Effector CD8-positive, alpha-beta T cell (primary cell): Measurements from ENCODE around the gene WDR37.
"Not testable (repeated sequence)": the region's sequence is repeated elsewhere in the genome, so short reads cannot be mapped to it uniquely, and the experiment has no call there.

Experiments
- DNase-seq: peaks from one replicate; lab custom pipeline; 2025; lab: John Stamatoyannopoulos, UW

The WDR37 gene

GRCh38 chr10:1041514-1041913 lies 14.7 kb upstream of the WDR37 start:
- DNase-seq: no peak

- DNase-seq: no peak
Measured at GRCh38 chr10:1043532-1043995, 12.6 kb upstream of the WDR37 start.

DNA sequence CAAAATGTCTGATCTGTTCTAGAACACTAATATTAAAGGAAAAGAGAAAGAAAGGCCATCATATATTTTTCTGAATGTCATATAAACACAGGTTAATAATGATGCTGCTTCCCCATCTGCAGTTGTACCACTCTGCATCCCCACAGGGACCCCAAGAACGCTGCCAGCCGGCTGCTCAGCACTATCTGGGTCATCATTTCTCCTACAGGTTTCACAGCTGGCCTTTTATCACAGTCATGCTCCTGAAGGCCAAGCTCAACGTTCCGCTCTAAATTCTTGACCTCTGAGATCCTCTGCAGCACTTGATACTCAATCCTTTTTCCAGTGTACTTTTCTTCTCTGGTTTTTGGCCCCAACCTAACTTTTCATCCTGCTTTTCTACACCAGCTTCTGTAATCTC lies 12.0 kb upstream of the WDR37 start:
- DNase-seq: no peak

DNA sequence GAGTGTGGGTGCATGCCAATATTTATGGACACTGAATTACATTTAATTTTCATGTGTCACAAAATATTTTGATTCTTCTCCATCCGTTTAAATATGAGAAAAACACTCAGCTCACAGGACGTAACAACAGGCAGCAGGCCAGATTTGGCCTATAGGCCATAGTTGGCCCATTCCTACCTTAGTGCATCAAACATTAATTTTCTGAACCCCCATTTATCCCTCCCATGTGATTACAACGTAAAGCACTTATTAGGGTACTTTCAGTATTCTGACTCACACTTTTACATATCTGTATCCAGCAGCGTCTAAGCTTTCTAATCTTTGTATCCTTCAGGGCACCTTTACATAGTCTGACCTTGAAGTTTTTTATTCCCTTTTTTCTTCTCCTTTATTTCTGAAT lies 11.2 kb upstream of the WDR37 start:
- no peak for DNase-seq

DNA sequence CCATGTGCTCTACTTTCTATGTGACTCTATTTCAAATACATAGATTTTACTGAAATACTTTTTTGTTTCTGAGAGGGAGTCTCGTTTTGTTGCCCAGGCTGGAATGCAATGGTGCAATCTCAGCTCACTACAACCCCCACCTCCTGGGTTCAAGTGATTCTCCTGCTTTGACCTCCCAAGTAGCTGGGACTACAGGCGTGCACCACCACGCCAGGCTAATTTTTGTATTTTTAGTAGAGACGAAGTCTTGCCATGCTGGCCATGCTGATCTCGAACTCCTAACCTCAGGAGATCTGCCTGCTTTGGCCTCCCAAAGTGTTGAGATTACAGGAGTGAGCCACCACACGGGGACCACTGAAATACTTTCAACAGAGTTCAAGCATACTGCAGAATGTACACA lies 10.8 kb upstream of the WDR37 start:
- DNase-seq: no peak

GRCh38 chr10:1047937-1048336 lies 8.2 kb upstream of the WDR37 start:
- no peak for DNase-seq

DNA sequence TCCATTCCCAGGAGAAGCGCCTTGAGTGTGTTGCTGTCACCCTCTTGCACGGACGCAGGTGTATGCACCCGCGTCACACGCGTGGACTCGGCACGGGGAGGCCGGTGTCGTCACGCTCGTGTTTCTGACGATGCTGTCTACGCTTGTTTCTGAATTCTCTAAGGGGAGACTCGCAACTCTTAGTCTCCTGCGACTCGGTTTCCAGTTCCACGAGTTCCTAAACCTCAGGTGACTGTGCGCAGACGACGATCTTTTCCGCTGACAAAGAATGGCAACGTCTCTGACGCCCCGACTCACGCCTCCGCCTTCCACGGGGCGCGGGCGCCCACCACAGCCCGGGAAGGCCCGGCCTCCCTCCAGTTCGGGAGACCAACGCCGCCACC lies 7.8 kb upstream of the WDR37 start:
- peak; percentile 58 for DNase-seq

GRCh38 chr10:1048732-1049424 lies 7.3 kb upstream of the WDR37 start, which contains the start of gene IDI1:
Gene IDI1 (minus strand): TSS chr10:1049119. CDS start chr10:1049003, 116 bp downstream.
- peak; percentile 97 for DNase-seq

DNA sequence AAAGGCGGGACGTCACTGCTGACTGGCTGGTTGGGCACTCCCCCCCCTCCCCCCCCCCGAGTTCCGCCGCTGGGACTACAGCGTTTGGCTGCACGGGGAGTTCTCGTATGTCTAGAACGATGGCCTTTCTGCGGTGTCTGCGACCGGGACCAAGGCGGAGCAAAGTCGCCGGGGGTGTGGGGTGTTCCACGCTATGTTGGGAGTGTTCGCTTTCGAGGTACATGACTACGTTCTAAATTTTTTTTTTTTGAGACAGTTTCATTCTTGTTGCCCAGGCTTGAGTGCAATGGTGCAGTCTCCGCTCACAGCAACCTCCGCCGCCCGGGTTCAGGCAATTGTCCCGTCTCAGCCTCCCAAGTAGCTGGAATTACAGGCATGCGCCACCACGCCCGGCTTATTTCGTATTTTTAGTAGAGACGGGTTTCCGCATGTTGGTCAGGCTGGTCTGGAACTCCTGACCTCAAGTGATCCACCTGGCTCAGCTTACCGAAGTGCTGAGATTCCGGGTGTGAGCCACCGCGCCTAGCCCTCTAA lies 6.7 kb upstream of the WDR37 start:
- DNase-seq: no peak

- DNase-seq: no peak
Measured at GRCh38 chr10:1050145-1050544, 6.0 kb upstream of the WDR37 start.

GRCh38 chr10:1050554-1050953 lies 5.6 kb upstream of the WDR37 start:
- DNase-seq: peak; percentile 10

DNA sequence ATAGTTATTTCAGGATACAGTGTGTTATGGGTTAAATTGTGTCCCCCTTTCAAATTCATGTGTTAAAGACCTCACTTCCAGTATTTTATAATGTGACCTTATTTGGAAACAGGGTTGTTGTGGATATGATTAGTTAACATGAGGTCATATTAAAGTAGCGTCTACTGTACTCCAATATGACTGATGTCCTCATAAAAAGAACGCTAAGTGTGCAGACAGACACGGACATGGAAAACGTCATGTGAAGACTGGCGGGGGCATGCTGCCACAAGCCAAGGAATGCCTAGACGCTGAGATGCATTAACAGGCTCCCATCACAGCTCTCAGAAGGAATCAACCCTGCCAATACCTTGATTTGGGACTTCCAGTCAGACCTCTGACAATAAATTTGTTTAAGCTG lies 1.5 kb upstream of the WDR37 start:
- DNase-seq: no peak

DNA sequence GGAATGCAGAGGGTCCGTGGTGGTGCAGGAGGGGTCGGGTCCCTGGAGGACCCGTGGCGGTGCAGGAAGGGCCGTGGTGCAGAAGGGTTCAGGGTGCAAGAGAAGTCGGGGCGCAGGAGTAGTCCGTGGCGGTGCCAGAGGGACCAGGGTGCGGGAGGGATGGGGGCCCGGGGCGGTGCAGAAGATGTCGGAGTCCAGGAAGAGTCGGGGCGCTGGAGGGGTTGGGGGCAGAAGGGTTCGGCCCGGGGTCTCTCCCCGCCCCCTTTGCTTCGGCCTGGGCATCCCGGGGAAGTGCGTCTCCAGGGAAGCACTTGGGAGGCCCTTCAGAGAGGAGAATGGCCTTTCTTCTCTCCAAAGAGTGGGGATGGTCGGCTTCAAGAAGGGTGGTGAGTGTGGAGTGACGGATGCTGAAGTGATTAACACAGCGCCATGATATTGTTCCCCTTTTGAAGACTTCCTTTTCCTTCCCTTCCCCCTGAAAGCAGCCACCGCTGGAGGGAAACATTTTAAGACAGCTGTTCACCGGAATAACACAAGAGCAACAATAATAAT lies 997 bp downstream of the WDR37 start:
- no peak for DNase-seq

DNA sequence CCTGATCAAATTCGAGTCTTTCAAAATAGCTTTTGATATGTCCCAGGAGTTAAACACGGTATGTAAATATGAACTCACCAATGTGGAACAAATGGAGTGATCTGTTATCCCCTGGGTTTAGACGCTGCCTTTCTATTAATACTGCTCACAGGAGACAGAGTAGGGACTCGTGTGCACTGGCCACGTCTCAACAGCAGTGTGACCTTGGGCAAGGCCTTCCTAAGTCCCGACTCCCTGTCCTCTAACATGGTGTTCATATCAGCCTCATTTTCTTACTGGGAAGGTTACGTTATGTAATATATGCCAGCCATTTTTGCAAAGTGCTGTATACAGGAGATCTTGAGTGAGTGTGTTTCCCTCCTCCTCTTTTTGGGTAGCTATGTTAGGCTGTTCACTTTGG lies 1.8 kb downstream of the WDR37 start:
- no peak for DNase-seq

GRCh38 chr10:1059902-1060301 lies 3.7 kb downstream of the WDR37 start:
- DNase-seq: no peak

- no peak for DNase-seq
Measured at GRCh38 chr10:1061930-1062774, 6.0 kb downstream of the WDR37 start.

DNA sequence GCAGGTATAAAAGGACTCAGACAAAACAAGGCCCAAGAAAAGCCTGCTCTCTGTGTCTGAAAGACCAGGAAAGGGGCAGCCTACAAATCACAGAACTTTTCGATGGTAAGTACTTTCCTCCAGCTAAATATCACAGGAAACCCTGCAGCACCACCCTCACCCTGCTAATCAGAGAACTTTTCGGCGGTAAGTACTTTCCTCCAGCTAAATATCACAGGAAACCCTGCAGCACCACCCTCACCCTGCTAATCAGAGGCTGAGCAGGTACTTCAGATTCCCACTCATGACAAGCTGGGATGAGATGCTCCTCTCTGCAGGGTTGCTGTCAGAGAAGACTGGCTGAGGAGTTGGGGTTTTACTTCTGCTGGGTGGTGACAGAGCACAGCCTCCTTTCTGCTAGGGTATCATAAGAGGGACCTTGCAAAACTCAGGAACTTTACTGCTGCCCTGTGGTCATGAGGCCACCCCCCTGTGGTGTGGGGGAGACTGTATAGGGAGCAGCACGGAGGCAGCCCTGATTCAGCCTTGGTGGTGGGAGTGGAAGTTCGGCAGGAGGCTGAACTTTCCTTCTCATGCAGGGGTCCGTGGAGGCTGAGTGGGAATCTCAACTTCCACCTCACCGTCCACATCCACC lies 7.2 kb downstream of the WDR37 start:
- no peak for DNase-seq

DNA sequence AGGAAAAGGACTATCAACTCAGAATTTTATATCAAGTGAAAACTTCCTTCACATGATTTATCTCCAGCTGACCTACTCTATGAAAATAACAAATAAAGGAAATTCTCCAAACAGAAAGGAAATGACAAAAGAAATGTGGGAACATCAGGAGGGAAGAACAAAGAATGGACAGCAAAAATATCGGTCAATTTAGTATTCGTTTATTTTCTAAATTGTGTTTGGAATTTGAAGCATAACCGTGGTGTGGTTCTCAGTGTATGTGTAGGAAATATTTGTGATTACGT lies 8.7 kb downstream of the WDR37 start:
- DNase-seq: no peak

DNA sequence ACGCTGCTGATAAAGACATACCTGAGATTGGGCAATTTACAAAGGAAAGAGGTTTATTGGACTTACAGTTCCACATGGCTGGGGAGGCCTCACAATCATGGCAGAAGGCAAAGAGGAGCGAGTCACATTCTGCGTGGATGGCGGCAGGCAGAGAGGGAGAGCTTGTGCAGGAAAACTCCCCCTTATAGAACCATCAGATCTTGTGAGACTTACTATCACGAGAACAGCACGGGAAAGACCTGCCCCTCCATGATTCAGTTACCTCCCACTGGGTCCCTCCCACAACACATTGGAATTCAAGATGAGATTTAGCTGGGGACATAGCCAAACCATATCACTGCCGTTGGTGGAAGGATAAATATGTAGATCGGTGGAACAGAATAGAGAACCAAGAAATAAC lies 10.5 kb downstream of the WDR37 start:
- DNase-seq: not testable (repeated sequence)

DNA sequence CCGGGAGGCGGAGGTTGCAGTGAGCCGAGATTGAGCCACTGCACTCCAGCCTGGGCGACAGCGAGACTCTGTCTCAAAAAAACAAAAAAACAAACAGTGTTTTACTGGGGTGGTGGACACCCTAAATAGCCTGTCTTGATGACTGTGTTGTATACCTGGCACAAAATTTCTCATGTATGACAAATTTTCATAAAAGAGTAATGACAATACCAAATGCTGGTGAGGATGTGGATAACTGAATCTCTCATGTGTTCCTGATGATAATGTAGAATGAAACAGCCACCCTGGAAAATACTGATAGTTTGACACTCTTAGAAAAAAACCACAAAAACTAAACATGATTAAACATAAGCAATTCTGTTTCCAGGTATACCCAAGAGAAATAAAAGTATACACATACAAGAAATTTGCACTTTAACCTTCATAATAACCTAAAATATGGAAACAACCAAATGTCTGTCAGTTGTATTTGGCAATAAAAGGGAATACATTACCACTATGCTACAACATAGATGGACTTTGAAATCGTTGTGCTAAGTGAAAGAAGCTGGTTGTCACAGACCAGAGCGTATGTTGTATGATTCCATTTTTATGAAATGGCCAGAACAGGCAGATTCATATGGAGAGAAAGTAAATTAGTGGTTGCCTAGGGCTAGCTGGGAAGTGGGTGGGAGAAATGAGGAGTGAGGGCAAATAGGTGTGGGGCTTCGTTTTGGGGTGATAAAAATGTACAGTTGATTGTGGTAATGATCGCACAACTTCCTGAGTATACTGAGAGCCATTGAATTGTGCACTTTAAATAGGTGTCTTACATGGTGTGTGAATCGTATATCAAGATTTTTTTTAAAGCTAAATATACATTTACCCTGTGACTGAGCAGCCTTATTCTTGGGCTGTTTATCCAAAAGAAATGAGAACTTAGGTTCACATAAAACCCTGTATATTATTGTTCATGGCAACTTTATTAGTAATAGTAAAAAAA lies 12.5 kb downstream of the WDR37 start:
- DNase-seq: no peak

GRCh38 chr10:1070919-1071318 lies 14.7 kb downstream of the WDR37 start:
- DNase-seq: no peak
